SK-N-SH (cell line): ENCODE data around the gene FGF19. TPM values are rescaled to one million over a fixed set of nuclear protein-coding genes. Genes with fewer than 3 reads are reported as not detected.
A peak's percentile ranks its signal among the peaks of the same experiment; 100 is the strongest.

Source experiments
- CTCF ChIA-PET: fragments of 300-600, 350-600 bp; formaldehyde crosslinking; extraction: SDS; loops from one replicate; lab custom pipeline; 2021; lab: Yijun Ruan, JAX
- POLR2A ChIA-PET: fragments of 350-600 bp; sonication (Branson Sonifier 250); formaldehyde crosslinking; extraction: SDS; loops from one replicate; lab custom pipeline; 2020; ENCODE audit warnings: antibody characterized with exemption, inconsistent platforms; lab: Yijun Ruan, JAX
- DNase-seq: peaks from one replicate; pipeline ENCODE4 v3.0.0; 2012
- H2AFZ ChIP-seq: fragments of 200-600 bp; sonication (generic); 2 replicates; pipeline ENCODE4 v1.8.1; 2016; ENCODE audit warnings: antibody characterized with exemption, mild to moderate bottlenecking, low read depth
- H3F3A ChIP-seq: fragments of 200-600 bp; sonication (generic); replicated peaks from 2 replicates; pipeline ENCODE3; 2016; ENCODE audit warnings: antibody characterized with exemption, mild to moderate bottlenecking; ENCODE audit not compliant: insufficient read depth
- H3K27ac ChIP-seq, 2 experiments: fragments of 200-500 bp in 1 of 2; fragments of 200-600 bp in 1 of 2; sonication (Bioruptor generic) in 1 of 2; sonication (generic), shearing (Covaris generic) in 1 of 2; 2 replicates each; pipeline versions ENCODE4 v1.5.1 to v1.6.1; 2014 to 2016; ENCODE audit warnings: low read depth in 2 of 2, inconsistent platforms in 1 of 2, low read length in 1 of 2, mild to moderate bottlenecking in 1 of 2, mixed read lengths in 1 of 2
- H3K27me3 ChIP-seq: fragments of 200-600 bp; sonication (generic), shearing (Covaris generic); 2 replicates; pipeline ENCODE4 v1.6.1; 2016; ENCODE audit warnings: mixed run types; ENCODE audit not compliant: insufficient read depth
- H3K36me3 ChIP-seq, 2 experiments: fragments of 200-500 bp in 1 of 2; fragments of 200-600 bp in 1 of 2; sonication (Bioruptor generic) in 1 of 2; sonication (generic) in 1 of 2; replicated peaks in 1 of 2; 2 replicates each; pipeline versions ENCODE3 to v1.5.1; 2014 to 2016; ENCODE audit warnings: low read length in 1 of 2, mild to moderate bottlenecking in 1 of 2; ENCODE audit not compliant: insufficient read depth in 2 of 2, control insufficient read depth in 1 of 2
- H3K4me1 ChIP-seq, 2 experiments: fragments of 200-500 bp in 1 of 2; fragments of 200-600 bp in 1 of 2; sonication (Bioruptor generic) in 1 of 2; sonication (generic), shearing (Covaris generic) in 1 of 2; 2 replicates each; pipeline versions ENCODE4 v1.5.1 to v1.6.1; 2014 to 2016; ENCODE audit warnings: low read depth in 1 of 2, low read length in 1 of 2, mixed run types in 1 of 2; ENCODE audit not compliant: insufficient read depth in 2 of 2, control insufficient read depth in 1 of 2
- H3K4me2 ChIP-seq: fragments of 200-600 bp; sonication (generic), shearing (Covaris generic); 2 replicates; pipeline ENCODE4 v1.6.1; 2017; ENCODE audit warnings: mixed run types
- H3K4me3 ChIP-seq, 2 experiments: fragments of 200-500 bp in 1 of 2; fragments of 200-600 bp in 1 of 2; sonication (Bioruptor generic) in 1 of 2; sonication (generic), shearing (Covaris generic) in 1 of 2; 2 replicates each; pipeline versions ENCODE4 v1.5.1 to v1.8.1; 2014 to 2016; ENCODE audit warnings: low read depth in 2 of 2, inconsistent platforms in 1 of 2, low read length in 1 of 2, mild to moderate bottlenecking in 1 of 2, mixed read lengths in 1 of 2, moderate library complexity in 1 of 2
- H3K79me2 ChIP-seq: fragments of 200-600 bp; sonication (generic); 2 replicates; pipeline ENCODE4 v1.8.1; 2017; ENCODE audit warnings: mild to moderate bottlenecking; ENCODE audit not compliant: insufficient read depth
- H3K9ac ChIP-seq: fragments of 200-600 bp; sonication (generic); 2 replicates; pipeline ENCODE4 v1.6.1; 2017; ENCODE audit warnings: mixed run types
- H3K9me2 ChIP-seq: fragments of 200-600 bp; sonication (generic); 2 replicates; pipeline ENCODE4 v1.6.1; 2017; ENCODE audit warnings: mixed run types
- H3K9me3 ChIP-seq: fragments of 200-600 bp; sonication (generic); 2 replicates; pipeline ENCODE4 v1.6.1; 2017; ENCODE audit warnings: mixed run types, mild to moderate bottlenecking, moderate library complexity
- H4K20me1 ChIP-seq: fragments of 200-600 bp; sonication (generic); 2 replicates; pipeline ENCODE4 v1.6.1; 2017; ENCODE audit warnings: mild to moderate bottlenecking, mixed run types; ENCODE audit not compliant: insufficient read depth
- ELF1 ChIP-seq: IDR thresholded peaks from 2 replicates; pipeline ENCODE4 v1.4.0; 2012
- EZH2phosphoT487 ChIP-seq: fragments of 200-600 bp; sonication (generic); IDR thresholded peaks from 2 replicates; pipeline ENCODE4 v1.6.1; 2017; ENCODE audit warnings: low read depth, mixed run types, mild to moderate bottlenecking, antibody characterized with exemption, moderate library complexity, borderline replicate concordance
- FOXJ3 ChIP-seq: sonication (generic); formaldehyde crosslinking; IDR thresholded peaks from 2 replicates; pipeline ENCODE4 v1.5.1; 2020; ENCODE audit warnings: mild to moderate bottlenecking, missing genetic modification reagents
- GATA2 ChIP-seq: sonication (generic); formaldehyde crosslinking; IDR thresholded peaks from 2 replicates; pipeline ENCODE4 v1.5.0; 2020; ENCODE audit warnings: mild to moderate bottlenecking, missing genetic modification reagents
- MAX ChIP-seq: IDR thresholded peaks from 2 replicates; pipeline ENCODE4 v1.4.0; 2012; ENCODE audit warnings: low read depth
- MXI1 ChIP-seq: IDR thresholded peaks from 2 replicates; pipeline ENCODE4 v1.6.1; 2012; ENCODE audit warnings: mild to moderate bottlenecking, low read depth, low read length, improper control_type of control experiment
- PBX3 ChIP-seq: IDR thresholded peaks from 2 replicates; pipeline ENCODE4; 2012
- POLR2AphosphoS5 ChIP-seq: IDR thresholded peaks from 2 replicates; pipeline ENCODE4 v1.6.1; 2012; ENCODE audit warnings: low read depth, low read length
- RAD21 ChIP-seq: IDR thresholded peaks from 2 replicates; pipeline ENCODE4 v1.6.1; 2012; ENCODE audit warnings: mild to moderate bottlenecking, low read length
- RCOR1 ChIP-seq: fragments of 150-350 bp; IDR thresholded peaks from 2 replicates; pipeline ENCODE4 v1.6.1; 2017; ENCODE audit warnings: antibody characterized with exemption, low read length
- SMC3 ChIP-seq: IDR thresholded peaks from 2 replicates; pipeline ENCODE4 v1.6.1; 2012; ENCODE audit warnings: low read depth, low read length, improper control_type of control experiment
- USF2 ChIP-seq: fragments of 150-350 bp; IDR thresholded peaks from 2 replicates; pipeline ENCODE4 v1.6.1; 2017; ENCODE audit warnings: antibody characterized with exemption, low read length, low read depth, borderline replicate concordance
- YY1 ChIP-seq: IDR thresholded peaks from 2 replicates; pipeline ENCODE4 v1.4.0; 2012; ENCODE audit warnings: low read depth, mild to moderate bottlenecking
- WGBS: methylation state at CpG from one replicate; pipeline ENCODE4 v1.1.6; 2017; ENCODE audit warnings: low lambda C conversion rate; 5-methylcytosine and 5-hydroxymethylcytosine counted together
- polyA plus RNA-seq, 3 experiments: library from polyadenylated mRNA; depleted of rRNA; stranded (reverse); fragments of >200 nt; gene quantifications; 2 replicates each; pipeline ENCODE4 v1.2.3, GENCODE V29; 2012
- TF ChIP-seq, protein P1 (sequence below): IDR thresholded peaks from 2 replicates; pipeline ENCODE4 v1.4.0; 2012; ENCODE audit warnings: low read depth, borderline replicate concordance
- TF ChIP-seq, protein P2 (sequence below): fragments of 200-600 bp; sonication (generic); IDR thresholded peaks from 2 replicates; pipeline ENCODE4 v1.6.1; 2017; ENCODE audit warnings: antibody characterized with exemption, mild to moderate bottlenecking, moderate library complexity

FGF19 gene
- polyA plus RNA-seq, 1 of the 3 experiments (the other 2 are of a cell fraction): not detected

DNA sequence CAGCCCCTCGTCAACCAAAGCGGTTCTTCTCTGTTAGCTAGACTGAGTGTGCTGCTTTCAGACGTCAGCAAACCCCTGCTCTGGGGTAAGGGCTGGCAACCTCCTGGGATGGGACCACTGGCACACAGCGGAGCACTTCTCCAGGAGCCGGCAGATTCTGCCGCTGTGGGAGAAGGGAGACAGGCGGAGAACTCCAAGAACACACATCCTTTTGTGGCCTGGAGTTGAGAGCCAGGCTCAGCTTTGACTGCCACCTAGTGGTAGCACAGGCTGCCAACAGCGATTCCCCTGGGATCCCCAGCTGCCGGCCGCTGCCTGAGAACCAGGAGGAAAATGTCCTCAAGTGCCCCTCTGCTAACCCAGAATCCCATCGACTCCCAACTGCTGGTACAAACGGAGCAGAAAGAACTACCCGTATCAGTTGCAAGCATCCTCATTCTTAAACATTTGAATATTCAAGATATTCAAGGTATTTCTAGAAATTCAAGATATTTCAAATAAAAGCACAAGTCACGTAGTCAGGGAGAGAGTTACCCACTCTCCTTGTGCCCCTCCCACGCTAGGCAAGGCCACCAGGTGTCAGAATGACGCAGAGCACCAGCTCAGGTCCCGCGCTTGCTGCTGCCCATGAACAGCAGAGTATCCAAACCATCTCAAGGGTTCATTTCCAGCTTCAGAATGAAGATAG lies 33.5 kb downstream of the FGF19 start:
- peak overlapping the region; percentile 20 to 39; a peak in 2 of 4 replicates for H3K27ac ChIP-seq
- ChIA-PET POLR2A (interaction anchor here (0.9 to 1.3 kb wide), 3 partner anchors 14 to 570 kb away, joined by 3 to 4 read pairs (median 3); no protein-coding TSS in a partner anchor), CTCF (interaction anchor here (0.6 to 9.2 kb wide), 31 partner anchors 9 to 621 kb away, joined by 3 to 254 read pairs (median 4); partner anchors contain the start of genes CCND1 and TPCN2)
- 39% methylated on average over 13 of the region's 18 CpGs for WGBS
- H3K36me3 ChIP-seq: peaks cover 27 to 47% of the 10 kb centered on the region in 2 experiments
- no peak overlapping the region for H3K4me2 ChIP-seq
- no peaks in the 10 kb centered on the region for H3K9me2 ChIP-seq
- peaks cover 8 to 20% of the 10 kb centered on the region in 2 experiments; a peak in 3 of 4 replicates for H3K4me1 ChIP-seq
- no peaks in the 10 kb centered on the region for H3K9me3 ChIP-seq
- no peak overlapping the region; a peak in 1 of 4 replicates for H3K4me3 ChIP-seq
- peaks cover 18% of the 10 kb centered on the region for H4K20me1 ChIP-seq
- H3K27me3 ChIP-seq: no peaks in the 10 kb centered on the region
- peaks cover 46% of the 10 kb centered on the region for H3K79me2 ChIP-seq
- H2AFZ ChIP-seq: no peak overlapping the region
- DNase-seq: peak; percentile 93
- H3K9ac ChIP-seq: no peak overlapping the region
- H3F3A ChIP-seq: peaks cover 12% of the 10 kb centered on the region
- TF ChIP-seq POLR2AphosphoS5: no peak
- no peak for TF ChIP-seq MAX
- no peak for TF ChIP-seq USF2
- no peak for TF ChIP-seq FOXJ3
- peak; percentile 19; the same call in 1 of the 2 replicates for TF ChIP-seq MXI1
- peak; percentile 92 for TF ChIP-seq SMC3
- peak; percentile 91 for TF ChIP-seq RAD21
- TF ChIP-seq, protein P1, sequence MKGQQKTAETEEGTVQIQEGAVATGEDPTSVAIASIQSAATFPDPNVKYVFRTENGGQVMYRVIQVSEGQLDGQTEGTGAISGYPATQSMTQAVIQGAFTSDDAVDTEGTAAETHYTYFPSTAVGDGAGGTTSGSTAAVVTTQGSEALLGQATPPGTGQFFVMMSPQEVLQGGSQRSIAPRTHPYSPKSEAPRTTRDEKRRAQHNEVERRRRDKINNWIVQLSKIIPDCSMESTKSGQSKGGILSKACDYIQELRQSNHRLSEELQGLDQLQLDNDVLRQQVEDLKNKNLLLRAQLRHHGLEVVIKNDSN: no peak
- peak; percentile 44; the same call in 1 of the 2 replicates for TF ChIP-seq RCOR1
- TF ChIP-seq, protein P2, sequence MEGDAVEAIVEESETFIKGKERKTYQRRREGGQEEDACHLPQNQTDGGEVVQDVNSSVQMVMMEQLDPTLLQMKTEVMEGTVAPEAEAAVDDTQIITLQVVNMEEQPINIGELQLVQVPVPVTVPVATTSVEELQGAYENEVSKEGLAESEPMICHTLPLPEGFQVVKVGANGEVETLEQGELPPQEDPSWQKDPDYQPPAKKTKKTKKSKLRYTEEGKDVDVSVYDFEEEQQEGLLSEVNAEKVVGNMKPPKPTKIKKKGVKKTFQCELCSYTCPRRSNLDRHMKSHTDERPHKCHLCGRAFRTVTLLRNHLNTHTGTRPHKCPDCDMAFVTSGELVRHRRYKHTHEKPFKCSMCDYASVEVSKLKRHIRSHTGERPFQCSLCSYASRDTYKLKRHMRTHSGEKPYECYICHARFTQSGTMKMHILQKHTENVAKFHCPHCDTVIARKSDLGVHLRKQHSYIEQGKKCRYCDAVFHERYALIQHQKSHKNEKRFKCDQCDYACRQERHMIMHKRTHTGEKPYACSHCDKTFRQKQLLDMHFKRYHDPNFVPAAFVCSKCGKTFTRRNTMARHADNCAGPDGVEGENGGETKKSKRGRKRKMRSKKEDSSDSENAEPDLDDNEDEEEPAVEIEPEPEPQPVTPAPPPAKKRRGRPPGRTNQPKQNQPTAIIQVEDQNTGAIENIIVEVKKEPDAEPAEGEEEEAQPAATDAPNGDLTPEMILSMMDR: peak; percentile 94

DNA sequence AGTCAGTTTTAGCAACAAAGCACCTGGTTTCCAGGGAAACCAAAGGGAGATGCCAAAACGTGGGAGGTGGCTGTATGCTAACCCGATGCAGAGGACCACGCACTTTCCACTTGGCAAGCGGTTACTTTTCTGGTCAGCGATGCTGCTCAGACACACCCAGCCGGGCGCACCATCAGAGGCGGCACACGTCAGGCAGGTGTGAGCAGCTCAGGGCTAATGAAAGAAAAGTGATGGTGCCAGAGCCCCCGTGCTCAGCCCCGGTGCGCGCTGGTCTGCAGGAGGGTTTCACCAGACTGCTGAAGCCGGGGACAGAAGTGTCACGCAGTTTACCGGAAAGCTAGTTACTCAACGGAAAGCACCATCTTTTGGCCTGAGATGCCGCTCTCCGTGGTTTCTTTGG lies 34.3 kb downstream of the FGF19 start:
- no peaks in the 10 kb centered on the region for H3K9me3 ChIP-seq
- no peak overlapping the region for H3K4me3 ChIP-seq
- H3K27me3 ChIP-seq: no peaks in the 10 kb centered on the region
- no peak overlapping the region for H3K27ac ChIP-seq
- H3K4me1 ChIP-seq: peaks cover 7 to 20% of the 10 kb centered on the region in 2 experiments; a peak in 3 of 4 replicates
- no peak overlapping the region for H2AFZ ChIP-seq
- WGBS: 93% methylated on average over 19 of the region's 19 CpGs
- H3K9ac ChIP-seq: no peak overlapping the region
- no peak overlapping the region for H3K4me2 ChIP-seq
- H3K9me2 ChIP-seq: no peaks in the 10 kb centered on the region
- peak; percentile 11 for DNase-seq
- POLR2A ChIA-PET: interaction anchor here (1.2 to 1.3 kb wide), 2 partner anchors 13 to 569 kb away, joined by 3 to 4 read pairs; no protein-coding TSS in a partner anchor
- peaks cover 38% of the 10 kb centered on the region for H3K79me2 ChIP-seq
- H3K36me3 ChIP-seq: peaks cover 27 to 54% of the 10 kb centered on the region in 2 experiments
- peaks cover 9% of the 10 kb centered on the region for H3F3A ChIP-seq
- CTCF ChIA-PET: interaction anchor here (0.7 to 9.2 kb wide), 23 partner anchors 10 to 765 kb away, joined by 3 to 254 read pairs (median 5); partner anchors contain the start of genes CCND1, IGHMBP2 and TPCN2
- peaks cover 17% of the 10 kb centered on the region for H4K20me1 ChIP-seq
- TF ChIP-seq, protein P2: no peak
- TF ChIP-seq PBX3 (no peak), EZH2phosphoT487 (no peak), YY1 (no peak), GATA2 (CRISPR knock-in tag) (no peak), ELF1 (no peak)
- TF ChIP-seq, protein P1: no peak
